Suprapubic skin (tissue), 4 donors: ENCODE results near the gene XRCC6. TPM values are rescaled to one million over a fixed set of nuclear protein-coding genes. Genes with fewer than 3 reads are reported as not detected.
"Not testable (repeated sequence)": the region's sequence is repeated elsewhere in the genome, so short reads cannot be mapped to it uniquely, and the experiment has no call there.

ENCODE experiments used
- DNase-seq, 2 donors: peaks; one replicate each; pipeline ENCODE4 v3.0.0-alpha.2; 2019; ENCODE audit warnings: low spot score in 2 of 2
- H3K27ac ChIP-seq: fragments of 200-600 bp; sonication (generic); one replicate; pipeline ENCODE4 v1.5.1; 2019
- H3K27me3 ChIP-seq: fragments of 200-600 bp; sonication (generic); one replicate; pipeline ENCODE4 v1.5.1; 2019
- H3K36me3 ChIP-seq: fragments of 200-600 bp; sonication (generic); one replicate; pipeline ENCODE4 v1.5.1; 2019
- H3K4me1 ChIP-seq: fragments of 200-600 bp; sonication (generic); one replicate; pipeline ENCODE4 v1.5.1; 2019
- H3K4me3 ChIP-seq: fragments of 200-600 bp; sonication (generic); one replicate; pipeline ENCODE4 v1.5.1; 2019; ENCODE audit warnings: mild to moderate bottlenecking
- H3K9me3 ChIP-seq: fragments of 200-600 bp; sonication (generic); one replicate; pipeline ENCODE4 v1.5.1; 2019
- EP300 ChIP-seq: sonication (generic); formaldehyde crosslinking; IDR thresholded peaks from one replicate; pipeline ENCODE4 v1.6.1; 2017; ENCODE audit warnings: antibody characterized with exemption
- POLR2A ChIP-seq, 2 donors: fragments of 450-650 bp; IDR thresholded peaks; one replicate each; pipeline ENCODE4 v1.6.1; 2017; ENCODE audit warnings: antibody characterized with exemption in 2 of 2, mild to moderate bottlenecking in 2 of 2, moderate library complexity in 2 of 2
- POLR2AphosphoS5 ChIP-seq, 3 donors: sonication (generic); formaldehyde crosslinking; IDR thresholded peaks; one replicate each; pipeline ENCODE4 v1.6.1; 2017; ENCODE audit warnings: antibody characterized with exemption in 3 of 3
- WGBS: methylation state at CpG from one replicate; pipeline ENCODE4 v1.1.5; 2018; 5-methylcytosine and 5-hydroxymethylcytosine counted together
- total RNA-seq, 4 donors: library from RNA; depleted of rRNA; stranded (reverse); fragments of >200 nt; gene quantifications; one replicate each; pipeline ENCODE4 v1.1.0, GENCODE V29; 2016
- TF ChIP-seq, protein P1 (sequence below), 2 donors: fragments of 200-600 bp in 1 of 2; fragments of 450-650 bp in 1 of 2; sonication (generic) in 1 of 2; IDR thresholded peaks; one replicate each; pipeline ENCODE4 v1.5.1; 2016 to 2019; ENCODE audit warnings: antibody characterized with exemption in 2 of 2, mild to moderate bottlenecking in 1 of 2, moderate library complexity in 1 of 2

Gene XRCC6
- total RNA-seq, 4 donors from 2014 or later, result 131 to 194 (median 182) TPM

- peaks cover 87% of the 10 kb centered on the region for H3K36me3 ChIP-seq
- WGBS, result 98% methylated on average over 2 of the region's 2 CpGs
- H3K4me1 ChIP-seq, result peaks cover 4% of the 10 kb centered on the region
- H3K27me3 ChIP-seq, result no peaks in the 10 kb centered on the region
- H3K4me3 ChIP-seq, result no peak overlapping the region
- no peak overlapping the region for H3K27ac ChIP-seq
- H3K9me3 ChIP-seq, result no peaks in the 10 kb centered on the region
- no peak for TF ChIP-seq POLR2A (IDR thresholded peaks at IDR 0.05)
- TF ChIP-seq EP300, result no peak
- TF ChIP-seq, protein P1, sequence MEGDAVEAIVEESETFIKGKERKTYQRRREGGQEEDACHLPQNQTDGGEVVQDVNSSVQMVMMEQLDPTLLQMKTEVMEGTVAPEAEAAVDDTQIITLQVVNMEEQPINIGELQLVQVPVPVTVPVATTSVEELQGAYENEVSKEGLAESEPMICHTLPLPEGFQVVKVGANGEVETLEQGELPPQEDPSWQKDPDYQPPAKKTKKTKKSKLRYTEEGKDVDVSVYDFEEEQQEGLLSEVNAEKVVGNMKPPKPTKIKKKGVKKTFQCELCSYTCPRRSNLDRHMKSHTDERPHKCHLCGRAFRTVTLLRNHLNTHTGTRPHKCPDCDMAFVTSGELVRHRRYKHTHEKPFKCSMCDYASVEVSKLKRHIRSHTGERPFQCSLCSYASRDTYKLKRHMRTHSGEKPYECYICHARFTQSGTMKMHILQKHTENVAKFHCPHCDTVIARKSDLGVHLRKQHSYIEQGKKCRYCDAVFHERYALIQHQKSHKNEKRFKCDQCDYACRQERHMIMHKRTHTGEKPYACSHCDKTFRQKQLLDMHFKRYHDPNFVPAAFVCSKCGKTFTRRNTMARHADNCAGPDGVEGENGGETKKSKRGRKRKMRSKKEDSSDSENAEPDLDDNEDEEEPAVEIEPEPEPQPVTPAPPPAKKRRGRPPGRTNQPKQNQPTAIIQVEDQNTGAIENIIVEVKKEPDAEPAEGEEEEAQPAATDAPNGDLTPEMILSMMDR (IDR thresholded peaks at IDR 0.05), result no peak
- no peak for TF ChIP-seq POLR2AphosphoS5 (IDR thresholded peaks at IDR 0.05)
- DNase-seq, result no peak
Observed at GRCh38 chr22:41661713-41662112, 40.6 kb downstream of the XRCC6 start.

GRCh38 chr22:41663594-41663993 is 42.5 kb downstream of the XRCC6 start:
- DNase-seq, result peak in 1 of 2 donors; percentile 45
- peaks cover 68% of the 10 kb centered on the region for H3K36me3 ChIP-seq
- 82% methylated on average over 9 of the region's 9 CpGs for WGBS

GRCh38 chr22:41664490-41664889 is 43.4 kb downstream of the XRCC6 start:
- Histone ChIP-seq H3K27ac (no peak overlapping the region), H3K36me3 (peaks cover 59% of the 10 kb centered on the region)

More at GRCh38 chr22:41663594-41663993, 42.5 kb downstream of the XRCC6 start:
- not testable (repeated sequence) for H3K27ac ChIP-seq, H3K27me3 ChIP-seq, H3K9me3 ChIP-seq, H3K4me3 ChIP-seq
- peaks cover 17% of the 10 kb centered on the region for H3K4me1 ChIP-seq

GRCh38 chr22:41664951-41665350 is 43.9 kb downstream of the XRCC6 start:
- peaks cover 54% of the 10 kb centered on the region for H3K36me3 ChIP-seq
- TF ChIP-seq, protein P1 (IDR thresholded peaks at IDR 0.05), result no peak
- TF ChIP-seq EP300 (no peak), POLR2AphosphoS5 (IDR thresholded peaks at IDR 0.05) (no peak), POLR2A (IDR thresholded peaks at IDR 0.05) (no peak)
- 95% methylated on average over 3 of the region's 3 CpGs for WGBS

More at GRCh38 chr22:41664490-41664889, 43.4 kb downstream of the XRCC6 start:
- H3K4me1 ChIP-seq, result peaks cover 17% of the 10 kb centered on the region
- DNase-seq, result no peak
- H3K4me3 ChIP-seq, result no peak overlapping the region
- H3K27me3 ChIP-seq, result no peaks in the 10 kb centered on the region
- no peaks in the 10 kb centered on the region for H3K9me3 ChIP-seq
- TF ChIP-seq, protein P1 (IDR thresholded peaks at IDR 0.05), result no peak
- no peak for TF ChIP-seq POLR2A (IDR thresholded peaks at IDR 0.05)
- no peak for TF ChIP-seq POLR2AphosphoS5 (IDR thresholded peaks at IDR 0.05)
- TF ChIP-seq EP300, result no peak

DNA sequence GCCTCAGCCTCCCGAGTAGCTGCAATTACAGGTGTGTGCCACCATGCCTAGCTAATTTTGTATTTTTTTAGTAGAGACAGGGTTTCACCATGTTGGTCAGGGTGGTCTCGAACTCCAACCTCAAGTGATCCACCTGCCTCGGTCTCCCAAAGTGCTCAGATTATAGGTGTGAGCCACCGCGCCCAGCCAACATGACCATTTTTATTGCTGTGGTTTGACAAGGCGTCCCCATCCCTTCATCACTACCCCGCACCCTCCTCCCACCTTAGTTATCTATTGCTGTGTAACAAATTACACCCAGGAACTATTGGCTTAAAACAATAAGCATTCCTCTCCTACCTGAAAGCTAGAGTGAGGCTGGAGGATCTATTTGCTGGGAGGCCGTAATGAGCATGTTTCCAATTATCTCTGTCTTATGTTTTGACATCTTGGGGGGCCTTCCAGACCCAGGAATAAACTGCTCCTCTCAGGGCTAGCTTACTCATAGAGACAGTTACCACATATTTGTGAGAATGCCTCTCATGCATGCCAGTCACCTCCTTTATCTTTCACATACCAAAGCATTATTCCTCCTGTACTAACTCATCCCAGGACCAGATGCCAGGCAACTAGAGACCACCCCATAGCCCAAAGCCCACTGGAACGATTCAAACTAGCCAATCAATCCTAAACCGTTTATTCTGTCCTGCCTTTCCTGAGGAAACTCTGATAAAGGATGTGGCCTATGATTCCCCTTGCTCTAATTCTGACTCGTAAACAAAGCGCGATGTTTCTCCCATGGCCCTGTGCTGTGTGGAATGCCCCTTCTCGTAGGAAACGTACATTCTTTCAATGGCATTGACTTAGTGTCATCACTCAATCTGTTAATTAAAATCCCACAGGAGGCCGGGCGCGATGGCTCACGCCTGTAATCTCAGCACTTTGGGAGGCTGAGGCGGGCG is 48.1 kb downstream of the XRCC6 start:
- TF ChIP-seq POLR2A (IDR thresholded peaks at IDR 0.05) (no peak), POLR2AphosphoS5 (IDR thresholded peaks at IDR 0.05) (no peak), EP300 (no peak)
- TF ChIP-seq, protein P1 (IDR thresholded peaks at IDR 0.05), result no peak
- Histone ChIP-seq H3K4me3 (no peak overlapping the region), H3K4me1 (peaks cover 17% of the 10 kb centered on the region), H3K9me3 (no peaks in the 10 kb centered on the region), H3K36me3 (peaks cover 29% of the 10 kb centered on the region), H3K27me3 (no peaks in the 10 kb centered on the region), H3K27ac (no peak overlapping the region)
- 91% methylated on average over 21 of the region's 21 CpGs for WGBS
- DNase-seq, result peak in 1 of 2 donors; percentile 58

More at GRCh38 chr22:41664951-41665350, 43.9 kb downstream of the XRCC6 start:
- Histone ChIP-seq H3K9me3 (no peaks in the 10 kb centered on the region), H3K4me3 (no peak overlapping the region), H3K27me3 (no peaks in the 10 kb centered on the region), H3K27ac (no peak overlapping the region), H3K4me1 (peaks cover 17% of the 10 kb centered on the region)
- DNase-seq, result peak; percentile 26 to 51

DNA sequence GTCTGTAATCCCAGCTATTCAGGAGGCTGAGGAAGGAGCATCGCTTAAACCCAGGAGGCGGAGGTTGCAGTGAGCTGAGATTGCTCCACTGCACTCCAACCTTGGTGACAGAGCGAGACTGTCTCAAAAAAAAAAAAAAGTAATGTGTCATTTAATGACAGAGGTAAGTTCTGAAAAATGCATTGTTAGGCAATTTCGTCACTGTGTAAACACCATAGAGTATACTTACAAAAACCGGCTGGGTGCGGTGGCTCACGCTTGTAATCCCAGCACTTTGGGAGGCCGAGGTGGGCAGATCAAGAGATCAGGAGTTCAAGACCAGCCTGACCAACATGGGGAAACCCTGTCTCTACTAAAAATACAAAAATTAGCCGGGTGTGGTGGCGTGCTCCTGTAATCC is 51.0 kb downstream of the XRCC6 start:
- peaks cover 38% of the 10 kb centered on the region for H3K36me3 ChIP-seq
- H3K4me1 ChIP-seq, H3K4me3 ChIP-seq, H3K9me3 ChIP-seq, H3K27ac ChIP-seq, H3K27me3 ChIP-seq: not testable (repeated sequence)
- WGBS, result 87% methylated on average over 10 of the region's 10 CpGs
- peak in 1 of 2 donors; percentile 35 for DNase-seq
